K562 (cell line): ENCODE measurements around the gene NDUFB10. TPM values are rescaled to one million over a fixed set of nuclear protein-coding genes. Genes with fewer than 3 reads are reported as not detected.

ENCODE experiments used
- POLR2G ChIP-seq: fragments of 200-400 bp; formaldehyde crosslinking; IDR thresholded peaks from 2 replicates; pipeline ENCODE4 v1.6.1; 2017; ENCODE audit warnings: low read depth, mild to moderate bottlenecking, antibody characterized with exemption, low read length, moderate library complexity
- RBM39 ChIP-seq: fragments of 200-400 bp; formaldehyde crosslinking; optimal IDR thresholded peaks from 2 replicates; pipeline ENCODE3; 2018; ENCODE audit warnings: low read depth, low read length
- SNRNP70 ChIP-seq: fragments of 200-400 bp; formaldehyde crosslinking; optimal IDR thresholded peaks from 2 replicates; pipeline ENCODE3; 2017; ENCODE audit warnings: low read depth, low read length
- SUPT5H ChIP-seq: fragments of 450-650 bp; IDR thresholded peaks from 2 replicates; pipeline ENCODE4 v1.6.1; 2016
- polyA plus RNA-seq, 8 experiments: library from polyadenylated mRNA; depleted of rRNA in 4 of 8; stranded (reverse) in 5 of 8; unstranded in 3 of 8; fragments of >200 nt; fragmentation: Nextera tagmentation in 2 of 8; fragmentation: Illumina TruSeq in 1 of 8; extraction: Ambion mirVana in 2 of 8; extraction: Trizol in 1 of 8; gene quantifications; 2 replicates each; pipeline versions ENCODE4 v1.2.1 to v1.2.3, GENCODE V29; 2011 to 2014; ENCODE audit warnings: inconsistent platforms in 1 of 8, missing spikeins in 1 of 8
- total RNA-seq, 7 experiments: library from RNA; depleted of rRNA in 6 of 7; stranded (reverse); fragments of >200 nt in 6 of 7; fragmentation: Illumina TruSeq in 2 of 7; extraction: Trizol in 2 of 7; gene quantifications; 2 replicates each; pipeline versions ENCODE4 v1.2.1 to v1.2.3, GENCODE V29; 2011 to 2021; ENCODE audit warnings: low replicate concordance in 1 of 7
- TF ChIP-seq, protein P1 (sequence below): fragments of 200-600 bp; sonication (generic); IDR thresholded peaks from one replicate; pipeline ENCODE4 v1.6.1; 2012; ENCODE audit warnings: mild to moderate bottlenecking, low read depth, low read length, inconsistent platforms
- TF ChIP-seq, protein P2 (sequence below): sonication (generic); formaldehyde crosslinking; IDR thresholded peaks from 2 replicates; pipeline ENCODE4 v1.8.1; 2023; ENCODE audit warnings: mild to moderate bottlenecking, missing genetic modification reagents

Gene NDUFB10
- total and polyA plus RNA-seq, 9 of the 15 experiments (the other 6 are each of a cell fraction or from before 2014, with no cell fraction given) = 69.3 to 527 (median 161) TPM

DNA sequence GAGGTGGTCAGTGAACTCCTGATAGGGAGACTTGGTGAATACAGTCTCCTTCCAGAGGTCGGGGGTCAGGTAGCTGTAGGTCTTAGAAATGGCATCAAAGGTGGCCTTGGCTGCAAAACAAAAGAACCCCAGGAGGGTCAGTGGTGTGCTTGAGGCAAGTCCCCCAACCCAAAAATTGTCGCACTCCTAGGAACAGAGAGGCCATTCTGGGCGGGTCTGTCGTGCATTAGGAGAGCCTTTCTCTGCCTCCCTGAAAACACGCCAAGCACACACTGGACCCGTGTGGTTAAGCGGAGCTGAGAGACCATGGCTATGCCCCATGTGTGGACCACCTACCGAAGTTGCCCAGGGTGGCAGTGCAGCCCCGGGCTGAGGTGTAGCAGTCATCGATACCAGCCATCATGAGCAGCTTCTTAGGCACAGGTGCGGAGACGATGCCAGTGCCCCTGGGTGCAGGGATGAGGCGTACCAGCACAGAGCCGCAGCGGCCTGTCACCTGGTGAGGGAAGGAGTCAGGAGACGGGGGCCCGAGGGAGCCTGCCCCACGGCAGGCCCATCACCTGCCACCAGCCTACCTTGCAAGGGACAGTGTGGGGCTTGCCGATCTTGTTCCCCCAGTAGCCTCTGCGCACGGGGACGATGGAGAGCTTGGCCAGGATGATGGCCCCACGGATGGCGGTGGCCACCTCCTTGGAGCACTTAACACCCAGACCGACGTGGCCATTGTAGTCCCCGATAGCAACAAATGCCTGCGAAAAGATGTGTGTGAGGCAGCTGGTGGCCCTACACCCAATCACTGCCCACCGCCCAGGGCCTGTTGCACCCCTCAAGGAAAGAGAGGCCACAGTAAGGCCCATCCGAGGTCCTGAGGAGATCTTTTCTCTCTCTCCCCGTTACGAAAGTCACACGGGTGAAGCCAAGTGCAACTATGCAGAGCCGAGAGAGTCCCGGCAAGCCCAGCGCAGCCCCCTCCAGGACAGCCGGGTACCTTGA lies 3.1 kb downstream of the NDUFB10 start (continued):
- TF ChIP-seq, protein P1, sequence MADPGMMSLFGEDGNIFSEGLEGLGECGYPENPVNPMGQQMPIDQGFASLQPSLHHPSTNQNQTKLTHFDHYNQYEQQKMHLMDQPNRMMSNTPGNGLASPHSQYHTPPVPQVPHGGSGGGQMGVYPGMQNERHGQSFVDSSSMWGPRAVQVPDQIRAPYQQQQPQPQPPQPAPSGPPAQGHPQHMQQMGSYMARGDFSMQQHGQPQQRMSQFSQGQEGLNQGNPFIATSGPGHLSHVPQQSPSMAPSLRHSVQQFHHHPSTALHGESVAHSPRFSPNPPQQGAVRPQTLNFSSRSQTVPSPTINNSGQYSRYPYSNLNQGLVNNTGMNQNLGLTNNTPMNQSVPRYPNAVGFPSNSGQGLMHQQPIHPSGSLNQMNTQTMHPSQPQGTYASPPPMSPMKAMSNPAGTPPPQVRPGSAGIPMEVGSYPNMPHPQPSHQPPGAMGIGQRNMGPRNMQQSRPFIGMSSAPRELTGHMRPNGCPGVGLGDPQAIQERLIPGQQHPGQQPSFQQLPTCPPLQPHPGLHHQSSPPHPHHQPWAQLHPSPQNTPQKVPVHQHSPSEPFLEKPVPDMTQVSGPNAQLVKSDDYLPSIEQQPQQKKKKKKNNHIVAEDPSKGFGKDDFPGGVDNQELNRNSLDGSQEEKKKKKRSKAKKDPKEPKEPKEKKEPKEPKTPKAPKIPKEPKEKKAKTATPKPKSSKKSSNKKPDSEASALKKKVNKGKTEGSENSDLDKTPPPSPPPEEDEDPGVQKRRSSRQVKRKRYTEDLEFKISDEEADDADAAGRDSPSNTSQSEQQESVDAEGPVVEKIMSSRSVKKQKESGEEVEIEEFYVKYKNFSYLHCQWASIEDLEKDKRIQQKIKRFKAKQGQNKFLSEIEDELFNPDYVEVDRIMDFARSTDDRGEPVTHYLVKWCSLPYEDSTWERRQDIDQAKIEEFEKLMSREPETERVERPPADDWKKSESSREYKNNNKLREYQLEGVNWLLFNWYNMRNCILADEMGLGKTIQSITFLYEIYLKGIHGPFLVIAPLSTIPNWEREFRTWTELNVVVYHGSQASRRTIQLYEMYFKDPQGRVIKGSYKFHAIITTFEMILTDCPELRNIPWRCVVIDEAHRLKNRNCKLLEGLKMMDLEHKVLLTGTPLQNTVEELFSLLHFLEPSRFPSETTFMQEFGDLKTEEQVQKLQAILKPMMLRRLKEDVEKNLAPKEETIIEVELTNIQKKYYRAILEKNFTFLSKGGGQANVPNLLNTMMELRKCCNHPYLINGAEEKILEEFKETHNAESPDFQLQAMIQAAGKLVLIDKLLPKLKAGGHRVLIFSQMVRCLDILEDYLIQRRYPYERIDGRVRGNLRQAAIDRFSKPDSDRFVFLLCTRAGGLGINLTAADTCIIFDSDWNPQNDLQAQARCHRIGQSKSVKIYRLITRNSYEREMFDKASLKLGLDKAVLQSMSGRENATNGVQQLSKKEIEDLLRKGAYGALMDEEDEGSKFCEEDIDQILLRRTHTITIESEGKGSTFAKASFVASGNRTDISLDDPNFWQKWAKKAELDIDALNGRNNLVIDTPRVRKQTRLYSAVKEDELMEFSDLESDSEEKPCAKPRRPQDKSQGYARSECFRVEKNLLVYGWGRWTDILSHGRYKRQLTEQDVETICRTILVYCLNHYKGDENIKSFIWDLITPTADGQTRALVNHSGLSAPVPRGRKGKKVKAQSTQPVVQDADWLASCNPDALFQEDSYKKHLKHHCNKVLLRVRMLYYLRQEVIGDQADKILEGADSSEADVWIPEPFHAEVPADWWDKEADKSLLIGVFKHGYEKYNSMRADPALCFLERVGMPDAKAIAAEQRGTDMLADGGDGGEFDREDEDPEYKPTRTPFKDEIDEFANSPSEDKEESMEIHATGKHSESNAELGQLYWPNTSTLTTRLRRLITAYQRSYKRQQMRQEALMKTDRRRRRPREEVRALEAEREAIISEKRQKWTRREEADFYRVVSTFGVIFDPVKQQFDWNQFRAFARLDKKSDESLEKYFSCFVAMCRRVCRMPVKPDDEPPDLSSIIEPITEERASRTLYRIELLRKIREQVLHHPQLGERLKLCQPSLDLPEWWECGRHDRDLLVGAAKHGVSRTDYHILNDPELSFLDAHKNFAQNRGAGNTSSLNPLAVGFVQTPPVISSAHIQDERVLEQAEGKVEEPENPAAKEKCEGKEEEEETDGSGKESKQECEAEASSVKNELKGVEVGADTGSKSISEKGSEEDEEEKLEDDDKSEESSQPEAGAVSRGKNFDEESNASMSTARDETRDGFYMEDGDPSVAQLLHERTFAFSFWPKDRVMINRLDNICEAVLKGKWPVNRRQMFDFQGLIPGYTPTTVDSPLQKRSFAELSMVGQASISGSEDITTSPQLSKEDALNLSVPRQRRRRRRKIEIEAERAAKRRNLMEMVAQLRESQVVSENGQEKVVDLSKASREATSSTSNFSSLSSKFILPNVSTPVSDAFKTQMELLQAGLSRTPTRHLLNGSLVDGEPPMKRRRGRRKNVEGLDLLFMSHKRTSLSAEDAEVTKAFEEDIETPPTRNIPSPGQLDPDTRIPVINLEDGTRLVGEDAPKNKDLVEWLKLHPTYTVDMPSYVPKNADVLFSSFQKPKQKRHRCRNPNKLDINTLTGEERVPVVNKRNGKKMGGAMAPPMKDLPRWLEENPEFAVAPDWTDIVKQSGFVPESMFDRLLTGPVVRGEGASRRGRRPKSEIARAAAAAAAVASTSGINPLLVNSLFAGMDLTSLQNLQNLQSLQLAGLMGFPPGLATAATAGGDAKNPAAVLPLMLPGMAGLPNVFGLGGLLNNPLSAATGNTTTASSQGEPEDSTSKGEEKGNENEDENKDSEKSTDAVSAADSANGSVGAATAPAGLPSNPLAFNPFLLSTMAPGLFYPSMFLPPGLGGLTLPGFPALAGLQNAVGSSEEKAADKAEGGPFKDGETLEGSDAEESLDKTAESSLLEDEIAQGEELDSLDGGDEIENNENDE = peak; percentile 60
- TF ChIP-seq SUPT5H (peak; percentile 53), POLR2G (peak; percentile 72), SNRNP70 (peak; percentile 55), RBM39 (peak; percentile 33)
- TF ChIP-seq, protein P2, sequence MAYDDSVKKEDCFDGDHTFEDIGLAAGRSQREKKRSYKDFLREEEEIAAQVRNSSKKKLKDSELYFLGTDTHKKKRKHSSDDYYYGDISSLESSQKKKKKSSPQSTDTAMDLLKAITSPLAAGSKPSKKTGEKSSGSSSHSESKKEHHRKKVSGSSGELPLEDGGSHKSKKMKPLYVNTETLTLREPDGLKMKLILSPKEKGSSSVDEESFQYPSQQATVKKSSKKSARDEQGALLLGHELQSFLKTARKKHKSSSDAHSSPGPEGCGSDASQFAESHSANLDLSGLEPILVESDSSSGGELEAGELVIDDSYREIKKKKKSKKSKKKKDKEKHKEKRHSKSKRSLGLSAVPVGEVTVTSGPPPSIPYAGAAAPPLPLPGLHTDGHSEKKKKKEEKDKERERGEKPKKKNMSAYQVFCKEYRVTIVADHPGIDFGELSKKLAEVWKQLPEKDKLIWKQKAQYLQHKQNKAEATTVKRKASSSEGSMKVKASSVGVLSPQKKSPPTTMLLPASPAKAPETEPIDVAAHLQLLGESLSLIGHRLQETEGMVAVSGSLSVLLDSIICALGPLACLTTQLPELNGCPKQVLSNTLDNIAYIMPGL (CRISPR knock-in tag) = 0 out of 2 replicates have a peak, but pooled peaks have one; percentile 41
